Smooth muscle cell (in vitro differentiated cells): ENCODE data around the gene GP2. TPM values are rescaled to one million over a fixed set of nuclear protein-coding genes. Genes with fewer than 3 reads are reported as not detected.

ENCODE experiments used
- DNase-seq: peaks from one replicate; lab custom pipeline; 2025; ENCODE audit not compliant: unreplicated experiment; lab: John Stamatoyannopoulos, UW
- H2AFZ ChIP-seq: fragments of 200-600 bp; sonication (generic); 2 replicates; pipeline ENCODE4 v1.6.0; 2016; ENCODE audit warnings: antibody characterized with exemption, low read depth, mild to moderate bottlenecking
- H3F3A ChIP-seq: fragments of 200-600 bp; sonication (generic); 2 replicates; pipeline ENCODE4 v1.6.0; 2017; ENCODE audit warnings: antibody characterized with exemption, low read depth
- H3K27ac ChIP-seq: fragments of 200-600 bp; sonication (generic); 2 replicates; pipeline ENCODE4 v1.5.1; 2016; ENCODE audit warnings: low read depth, mild to moderate bottlenecking
- H3K27me3 ChIP-seq: fragments of 200-600 bp; sonication (generic); 2 replicates; pipeline ENCODE4 v1.6.1; 2016; ENCODE audit warnings: low read depth, mild to moderate bottlenecking
- H3K36me3 ChIP-seq: fragments of 200-600 bp; sonication (generic); 2 replicates; pipeline ENCODE4 v1.5.1; 2016; ENCODE audit warnings: low read depth
- H3K4me1 ChIP-seq: fragments of 200-600 bp; sonication (generic); 2 replicates; pipeline ENCODE4 v1.5.1; 2016; ENCODE audit warnings: low read depth
- H3K4me2 ChIP-seq: fragments of 200-600 bp; sonication (generic); 2 replicates; pipeline ENCODE4 v1.6.0; 2016; ENCODE audit warnings: mild to moderate bottlenecking
- H3K4me3 ChIP-seq: fragments of 200-600 bp; sonication (generic); 2 replicates; pipeline ENCODE4 v1.5.1; 2016; ENCODE audit warnings: mild to moderate bottlenecking
- H3K79me2 ChIP-seq: fragments of 200-600 bp; sonication (generic); 2 replicates; pipeline ENCODE4 v1.6.0; 2016; ENCODE audit warnings: low read depth, mild to moderate bottlenecking
- H3K9ac ChIP-seq: fragments of 200-600 bp; sonication (generic); 2 replicates; pipeline ENCODE4 v1.6.0; 2016; ENCODE audit warnings: low read depth
- H3K9me3 ChIP-seq: fragments of 200-600 bp; sonication (generic); replicated peaks from 2 replicates; pipeline ENCODE4 v1.5.1; 2016; ENCODE audit warnings: low read depth
- H4K20me1 ChIP-seq: fragments of 200-600 bp; sonication (generic); 2 replicates; pipeline ENCODE4 v1.6.0; 2016; ENCODE audit warnings: low read depth
- WGBS: methylation state at CpG from one replicate; pipeline ENCODE4 v1.1.7; 2016; ENCODE audit warnings: low lambda C conversion rate; 5-methylcytosine and 5-hydroxymethylcytosine counted together
- polyA plus RNA-seq: library from polyadenylated mRNA; unstranded; fragments of >200 nt; fragmentation: Nextera tagmentation; extraction: Ambion mirVana; gene quantifications from 2 replicates; pipeline ENCODE4 v1.2.1, GENCODE V29; 2016
- total RNA-seq: library from RNA; depleted of rRNA; stranded (reverse); fragments of >200 nt; gene quantifications from 2 replicates; pipeline ENCODE4 v1.2.3, GENCODE V29; 2014
- TF ChIP-seq, protein P1 (sequence below): fragments of 200-600 bp; sonication (generic); IDR thresholded peaks from 2 replicates; pipeline ENCODE4 v1.5.1; 2017; ENCODE audit warnings: borderline replicate concordance, mild to moderate bottlenecking, antibody characterized with exemption; ENCODE audit not compliant: insufficient read depth, poor library complexity, severe bottlenecking

Gene GP2
- total and polyA plus RNA-seq, 2 experiments from 2014 or later = not detected

DNA sequence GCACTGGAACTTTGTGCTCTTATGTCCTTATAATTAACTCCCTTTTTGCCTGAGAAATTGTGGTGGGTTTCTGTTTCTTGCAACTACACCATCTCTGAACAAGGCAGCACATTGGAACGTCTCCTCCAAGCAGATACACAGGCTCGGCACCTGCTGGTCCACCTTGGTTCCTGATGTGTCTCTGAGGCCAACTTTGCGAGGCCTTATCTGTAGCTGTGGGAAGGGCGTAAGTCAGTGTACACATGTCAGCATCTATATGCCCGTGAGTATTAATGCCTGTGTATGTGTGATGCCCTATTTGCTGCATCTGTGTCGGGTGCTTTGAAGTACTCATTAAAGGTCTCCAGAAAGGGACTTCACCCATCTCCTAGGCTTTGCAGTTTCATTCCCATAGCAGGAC, 17.5 kb downstream of the GP2 start:
- H3K27ac ChIP-seq = no peak overlapping the region
- H3K4me2 ChIP-seq = no peak overlapping the region
- no peak overlapping the region for H3K9ac ChIP-seq
- WGBS = 92% methylated on average over 6 of the region's 6 CpGs
- peaks cover 6% of the 10 kb centered on the region for H3K27me3 ChIP-seq
- H2AFZ ChIP-seq = no peak overlapping the region
- H3K4me1 ChIP-seq = no peaks in the 10 kb centered on the region
- no peaks in the 10 kb centered on the region for H3K79me2 ChIP-seq
- no peaks in the 10 kb centered on the region for H3K36me3 ChIP-seq
- no peak for DNase-seq
- H3K9me3 ChIP-seq = no peaks in the 10 kb centered on the region
- H4K20me1 ChIP-seq = no peaks in the 10 kb centered on the region
- TF ChIP-seq, protein P1, sequence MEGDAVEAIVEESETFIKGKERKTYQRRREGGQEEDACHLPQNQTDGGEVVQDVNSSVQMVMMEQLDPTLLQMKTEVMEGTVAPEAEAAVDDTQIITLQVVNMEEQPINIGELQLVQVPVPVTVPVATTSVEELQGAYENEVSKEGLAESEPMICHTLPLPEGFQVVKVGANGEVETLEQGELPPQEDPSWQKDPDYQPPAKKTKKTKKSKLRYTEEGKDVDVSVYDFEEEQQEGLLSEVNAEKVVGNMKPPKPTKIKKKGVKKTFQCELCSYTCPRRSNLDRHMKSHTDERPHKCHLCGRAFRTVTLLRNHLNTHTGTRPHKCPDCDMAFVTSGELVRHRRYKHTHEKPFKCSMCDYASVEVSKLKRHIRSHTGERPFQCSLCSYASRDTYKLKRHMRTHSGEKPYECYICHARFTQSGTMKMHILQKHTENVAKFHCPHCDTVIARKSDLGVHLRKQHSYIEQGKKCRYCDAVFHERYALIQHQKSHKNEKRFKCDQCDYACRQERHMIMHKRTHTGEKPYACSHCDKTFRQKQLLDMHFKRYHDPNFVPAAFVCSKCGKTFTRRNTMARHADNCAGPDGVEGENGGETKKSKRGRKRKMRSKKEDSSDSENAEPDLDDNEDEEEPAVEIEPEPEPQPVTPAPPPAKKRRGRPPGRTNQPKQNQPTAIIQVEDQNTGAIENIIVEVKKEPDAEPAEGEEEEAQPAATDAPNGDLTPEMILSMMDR = no peak
- no peak overlapping the region for H3K4me3 ChIP-seq
- no peaks in the 10 kb centered on the region for H3F3A ChIP-seq

DNA sequence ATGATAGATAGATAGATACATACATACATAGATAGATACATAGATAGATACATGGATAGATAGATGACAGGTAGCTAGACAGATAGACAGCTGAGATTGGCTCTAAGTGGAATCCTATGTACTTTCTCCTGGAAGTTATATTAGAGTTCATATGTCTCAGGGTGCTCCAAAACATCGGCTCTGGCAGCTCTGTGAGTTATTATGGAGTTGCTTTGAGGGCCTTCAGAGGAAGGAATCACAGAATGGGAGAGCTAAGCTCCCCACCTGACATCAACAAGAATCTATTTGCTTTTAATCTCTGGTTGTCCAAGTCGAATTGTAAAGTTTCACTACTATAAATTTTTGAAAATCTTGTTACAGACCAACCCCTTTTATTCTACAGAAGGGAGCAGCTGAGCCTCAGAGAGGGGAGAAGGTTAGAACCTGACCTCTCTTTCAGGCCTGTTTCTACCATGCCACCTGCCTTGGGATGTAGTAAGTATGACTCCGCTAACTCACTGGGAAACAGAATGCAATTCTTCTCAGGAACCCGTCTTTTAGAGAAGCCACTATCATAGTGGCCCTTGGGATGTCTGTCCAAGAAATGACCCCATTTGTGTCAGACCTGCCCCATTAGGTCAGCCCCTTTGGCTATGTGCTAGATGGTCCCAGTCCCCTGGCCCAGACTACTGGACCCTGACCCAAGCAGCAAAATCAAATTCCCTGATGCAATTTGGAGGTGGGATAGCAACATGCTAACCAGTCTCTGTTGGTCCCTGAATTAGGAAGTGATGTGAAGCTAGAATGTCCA, 18.3 kb downstream of the GP2 start:
- Histone ChIP-seq H3K9ac (no peak overlapping the region), H3K4me2 (no peak overlapping the region), H3K27me3 (peaks cover 6% of the 10 kb centered on the region), H3F3A (no peaks in the 10 kb centered on the region), H3K36me3 (no peaks in the 10 kb centered on the region), H4K20me1 (no peaks in the 10 kb centered on the region), H3K79me2 (no peaks in the 10 kb centered on the region), H3K4me1 (no peaks in the 10 kb centered on the region), H3K27ac (no peak overlapping the region), H2AFZ (no peak overlapping the region), H3K9me3 (no peaks in the 10 kb centered on the region), H3K4me3 (no peak overlapping the region)
- DNase-seq = no peak
- TF ChIP-seq, protein P1 = no peak
- 72% methylated on average over 4 of the region's 4 CpGs for WGBS

DNA sequence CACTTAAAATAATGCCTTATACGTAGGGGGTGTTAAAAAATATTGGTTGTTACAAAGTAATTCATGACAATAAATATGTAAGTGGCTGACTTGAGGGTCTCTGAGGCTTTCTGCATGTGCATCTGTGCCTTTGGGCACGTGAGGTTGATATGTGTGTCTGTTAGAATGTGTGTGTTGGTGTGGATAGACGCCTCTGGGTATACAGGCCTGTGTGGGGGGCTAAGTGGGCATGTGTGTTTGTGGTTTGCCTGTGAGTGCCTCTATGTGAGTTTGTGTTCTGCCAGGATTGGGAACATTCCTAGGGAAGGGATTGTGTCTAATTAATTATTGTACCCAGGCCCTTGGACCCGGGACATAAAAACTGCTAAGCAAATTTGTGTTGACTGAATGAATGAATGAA, 19.0 kb downstream of the GP2 start:
- TF ChIP-seq, protein P1 = no peak
- no peak for DNase-seq
- Histone ChIP-seq H3K27me3 (peaks cover 6% of the 10 kb centered on the region), H3K4me2 (no peak overlapping the region), H2AFZ (no peak overlapping the region), H4K20me1 (no peaks in the 10 kb centered on the region), H3K79me2 (no peaks in the 10 kb centered on the region), H3K4me1 (no peaks in the 10 kb centered on the region), H3K27ac (no peak overlapping the region), H3K36me3 (no peaks in the 10 kb centered on the region), H3K4me3 (no peak overlapping the region), H3K9me3 (no peaks in the 10 kb centered on the region), H3F3A (no peaks in the 10 kb centered on the region), H3K9ac (no peak overlapping the region)
- WGBS = 86% methylated on average over 4 of the region's 4 CpGs

DNA sequence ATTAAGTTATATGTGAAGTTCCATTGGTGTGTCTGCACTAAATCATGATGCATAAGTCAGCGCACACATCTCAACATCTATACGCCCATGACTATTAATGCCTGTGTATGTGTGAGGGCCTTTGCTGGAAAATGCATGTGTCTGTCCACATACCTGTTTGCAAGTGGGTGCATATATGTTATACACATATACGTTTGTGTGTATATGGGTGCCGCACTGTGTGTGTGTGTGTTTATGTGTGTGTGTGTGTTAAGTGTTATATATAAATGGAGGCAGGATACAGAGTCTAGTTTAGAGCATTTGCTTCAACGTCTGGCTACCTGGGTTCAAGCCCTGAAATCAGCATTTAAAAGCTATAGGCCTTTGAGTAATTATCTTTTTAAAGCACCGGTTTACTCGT, 19.5 kb downstream of the GP2 start:
- H3K4me3 ChIP-seq = no peak overlapping the region
- 89% methylated on average over 7 of the region's 7 CpGs for WGBS
- H3K79me2 ChIP-seq = no peaks in the 10 kb centered on the region
- H3K4me2 ChIP-seq = no peak overlapping the region
- no peak for DNase-seq
- H4K20me1 ChIP-seq = no peaks in the 10 kb centered on the region
- no peaks in the 10 kb centered on the region for H3K36me3 ChIP-seq
- H3K27me3 ChIP-seq = peaks cover 6% of the 10 kb centered on the region
- no peak overlapping the region for H3K9ac ChIP-seq
- no peak overlapping the region for H2AFZ ChIP-seq
- H3K9me3 ChIP-seq = no peaks in the 10 kb centered on the region
- H3K27ac ChIP-seq = no peak overlapping the region
- H3K4me1 ChIP-seq = no peaks in the 10 kb centered on the region
- H3F3A ChIP-seq = no peaks in the 10 kb centered on the region
- TF ChIP-seq, protein P1 = no peak
